Tibial nerve (tissue), 4 donors: ENCODE measurements around the gene ACOT13. TPM values are rescaled to one million over a fixed set of nuclear protein-coding genes. Genes with fewer than 3 reads are reported as not detected.
"Not testable (repeated sequence)": the region's sequence is repeated elsewhere in the genome, so short reads cannot be mapped to it uniquely, and the experiment has no call there.

Source experiments
- DNase-seq, 2 donors: peaks; one replicate each; pipeline ENCODE4 v3.0.0-alpha.2; 2019; ENCODE audit warnings: low spot score in 2 of 2
- H3K27ac ChIP-seq, 4 donors: fragments of 200-600 bp; sonication (generic) in 3 of 4; one replicate each; pipeline ENCODE4 v1.5.1; 2017 to 2019; ENCODE audit warnings: mild to moderate bottlenecking in 1 of 4
- H3K27me3 ChIP-seq, 2 donors: fragments of 200-600 bp; sonication (generic) in 1 of 2; one replicate each; pipeline versions ENCODE4 v1.5.1 to v1.6.0; 2017 to 2019
- H3K36me3 ChIP-seq, 3 donors: fragments of 200-600 bp; sonication (generic); one replicate each; pipeline ENCODE4 v1.5.1; 2018 to 2019
- H3K4me1 ChIP-seq, 4 donors: fragments of 200-600 bp; sonication (generic) in 3 of 4; one replicate each; pipeline ENCODE4 v1.5.1; 2017 to 2019
- H3K4me3 ChIP-seq, 4 donors: fragments of 200-600 bp; sonication (generic) in 3 of 4; one replicate each; pipeline ENCODE4 v1.5.1; 2017 to 2019; ENCODE audit warnings: mild to moderate bottlenecking in 1 of 4, moderate library complexity in 1 of 4
- H3K9me3 ChIP-seq, 4 donors: fragments of 200-600 bp; sonication (generic) in 3 of 4; one replicate each; pipeline ENCODE4 v1.5.1; 2017 to 2019
- EP300 ChIP-seq, 2 donors: sonication (generic); formaldehyde crosslinking; IDR thresholded peaks; one replicate each; pipeline ENCODE4 v1.6.1; 2017; ENCODE audit warnings: antibody characterized with exemption in 2 of 2, mild to moderate bottlenecking in 1 of 2
- POLR2A ChIP-seq, 2 donors: fragments of 450-650 bp; IDR thresholded peaks; one replicate each; pipeline ENCODE4 v1.6.1; 2017; ENCODE audit warnings: antibody characterized with exemption in 2 of 2, mild to moderate bottlenecking in 2 of 2, moderate library complexity in 2 of 2
- WGBS, 2 donors: methylation state at CpG; one replicate each; pipeline ENCODE4 v1.1.5; 2018; 5-methylcytosine and 5-hydroxymethylcytosine counted together
- total RNA-seq, 4 donors: library from RNA; depleted of rRNA; stranded (reverse); fragments of >200 nt; gene quantifications; one replicate each; pipeline ENCODE4 v1.1.0, GENCODE V29; 2016
- TF ChIP-seq, protein P1 (sequence below), 5 experiments: fragments of 200-600 bp in 3 of 5; fragments of 450-650 bp in 2 of 5; sonication (generic) in 3 of 5; IDR thresholded peaks; one replicate each; pipeline ENCODE4 v1.5.1; 2016 to 2019; ENCODE audit warnings: antibody characterized with exemption in 5 of 5, mild to moderate bottlenecking in 3 of 5, moderate library complexity in 2 of 5

The ACOT13 gene
- total RNA-seq, 4 donors from 2014 or later = 3.3 to 10.2 (median 7.5) TPM

DNA sequence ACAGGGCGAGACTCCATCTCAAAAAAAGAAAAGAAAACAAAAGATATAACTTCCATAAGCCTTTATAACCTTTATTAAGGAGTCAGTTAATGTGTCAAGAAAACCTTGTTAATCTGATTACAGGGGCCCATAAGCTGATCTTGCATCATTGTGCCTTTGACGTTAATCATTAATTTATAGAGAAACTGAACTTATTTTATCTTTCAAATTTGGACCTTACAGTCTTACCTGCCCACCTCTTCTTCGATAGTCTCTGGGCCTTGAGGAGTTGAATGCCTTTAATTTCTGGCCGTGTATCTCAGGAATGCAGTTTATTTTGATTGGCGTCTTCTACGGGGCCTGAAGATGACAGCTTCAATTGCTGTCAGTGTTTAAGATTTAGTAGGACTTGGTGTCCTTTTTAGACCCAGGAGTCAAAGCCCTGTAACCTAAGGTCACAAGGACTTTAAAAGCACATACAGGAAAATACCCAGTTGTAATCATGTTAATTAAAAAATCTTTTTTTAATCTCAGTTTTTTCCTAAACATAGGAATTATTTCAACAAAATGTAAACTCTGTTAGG is 5.8 kb downstream of the ACOT13 start:
- Histone ChIP-seq H3K27ac (no peak overlapping the region), H3K36me3 (peaks cover 0 to 10% (median 0%) of the 10 kb centered on the region in 3 donors), H3K9me3 (peaks cover 0 to 6% (median 4%) of the 10 kb centered on the region in 4 donors), H3K4me1 (peaks cover 0 to 12% (median 9%) of the 10 kb centered on the region in 4 donors), H3K27me3 (no peaks in the 10 kb centered on the region), H3K4me3 (no peak overlapping the region)
- TF ChIP-seq, protein P1, sequence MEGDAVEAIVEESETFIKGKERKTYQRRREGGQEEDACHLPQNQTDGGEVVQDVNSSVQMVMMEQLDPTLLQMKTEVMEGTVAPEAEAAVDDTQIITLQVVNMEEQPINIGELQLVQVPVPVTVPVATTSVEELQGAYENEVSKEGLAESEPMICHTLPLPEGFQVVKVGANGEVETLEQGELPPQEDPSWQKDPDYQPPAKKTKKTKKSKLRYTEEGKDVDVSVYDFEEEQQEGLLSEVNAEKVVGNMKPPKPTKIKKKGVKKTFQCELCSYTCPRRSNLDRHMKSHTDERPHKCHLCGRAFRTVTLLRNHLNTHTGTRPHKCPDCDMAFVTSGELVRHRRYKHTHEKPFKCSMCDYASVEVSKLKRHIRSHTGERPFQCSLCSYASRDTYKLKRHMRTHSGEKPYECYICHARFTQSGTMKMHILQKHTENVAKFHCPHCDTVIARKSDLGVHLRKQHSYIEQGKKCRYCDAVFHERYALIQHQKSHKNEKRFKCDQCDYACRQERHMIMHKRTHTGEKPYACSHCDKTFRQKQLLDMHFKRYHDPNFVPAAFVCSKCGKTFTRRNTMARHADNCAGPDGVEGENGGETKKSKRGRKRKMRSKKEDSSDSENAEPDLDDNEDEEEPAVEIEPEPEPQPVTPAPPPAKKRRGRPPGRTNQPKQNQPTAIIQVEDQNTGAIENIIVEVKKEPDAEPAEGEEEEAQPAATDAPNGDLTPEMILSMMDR (IDR thresholded peaks at IDR 0.05) = no peak
- TF ChIP-seq EP300 (IDR thresholded peaks at IDR 0.05) (no peak), POLR2A (IDR thresholded peaks at IDR 0.05) (no peak)
- no peak for DNase-seq
- WGBS, 2 donors = 88 to 89% methylated on average over 6 of the region's 6 CpGs

DNA sequence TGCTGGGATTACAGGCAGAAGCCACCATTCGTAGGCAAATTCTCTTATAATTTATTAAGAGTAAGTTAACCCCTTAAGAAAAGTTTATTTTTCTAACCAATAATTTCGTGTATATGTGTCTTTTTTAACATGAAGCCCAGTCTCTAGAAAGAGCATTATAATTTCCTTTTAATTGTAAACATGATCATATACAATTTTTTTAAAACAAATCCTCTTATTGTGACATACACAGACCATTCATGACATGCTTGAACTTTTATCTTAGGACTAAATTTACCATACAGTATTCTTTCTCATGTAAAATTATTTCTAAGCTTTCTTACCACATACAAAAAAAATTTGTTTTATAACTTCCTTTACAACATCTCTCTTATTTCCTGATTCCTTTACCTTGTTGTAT is 6.7 kb downstream of the ACOT13 start:
- WGBS, 2 donors = 76 to 78% methylated on average over 2 of the region's 2 CpGs
- peaks cover 0 to 6% (median 4%) of the 10 kb centered on the region in 4 donors for H3K9me3 ChIP-seq
- no peak for TF ChIP-seq POLR2A (IDR thresholded peaks at IDR 0.05)
- TF ChIP-seq, protein P1 (IDR thresholded peaks at IDR 0.05) = no peak
- no peak for TF ChIP-seq EP300 (IDR thresholded peaks at IDR 0.05)
- H3K4me1 ChIP-seq = peaks cover 0 to 3% (median under 1%) of the 10 kb centered on the region in 4 donors
- H3K27me3 ChIP-seq = no peaks in the 10 kb centered on the region
- DNase-seq = no peak
- no peak overlapping the region for H3K27ac ChIP-seq
- H3K4me3 ChIP-seq = no peak overlapping the region
- peaks cover 0 to 10% (median 0%) of the 10 kb centered on the region in 3 donors for H3K36me3 ChIP-seq

DNA sequence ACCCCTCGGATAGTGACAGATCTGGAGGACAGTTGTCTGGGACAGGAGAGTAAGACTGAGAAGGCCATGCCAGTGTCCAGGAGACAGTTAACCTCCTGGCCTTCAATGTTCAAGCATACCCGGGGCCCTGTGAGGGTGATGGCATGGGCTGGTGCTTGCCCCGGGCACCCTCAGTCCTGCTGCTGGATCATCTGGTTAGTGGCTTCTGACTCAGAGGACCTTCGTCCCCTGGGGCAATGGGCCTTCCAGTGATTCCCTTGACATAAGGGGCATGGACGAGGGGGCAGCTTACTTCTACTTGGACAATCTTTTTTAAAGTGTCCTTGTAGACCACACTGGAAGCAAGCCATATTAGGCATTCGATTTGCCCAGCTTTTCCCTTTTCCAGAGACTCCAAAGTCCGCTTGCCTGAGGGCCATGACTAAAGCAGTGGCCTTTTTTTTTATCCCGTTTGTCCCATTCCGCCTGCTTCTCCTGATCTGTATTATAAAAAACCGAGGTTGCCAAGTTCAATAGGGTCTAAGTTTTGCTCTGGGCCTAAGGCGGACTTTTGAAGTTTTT is 12.0 kb downstream of the ACOT13 start:
- H3K36me3 ChIP-seq, H3K4me3 ChIP-seq, H3K4me1 ChIP-seq, H3K27ac ChIP-seq, DNase-seq, H3K27me3 ChIP-seq, H3K9me3 ChIP-seq: not testable (repeated sequence)
- 88 to 94% methylated on average over 11 of the region's 11 CpGs for WGBS, 2 donors

DNA sequence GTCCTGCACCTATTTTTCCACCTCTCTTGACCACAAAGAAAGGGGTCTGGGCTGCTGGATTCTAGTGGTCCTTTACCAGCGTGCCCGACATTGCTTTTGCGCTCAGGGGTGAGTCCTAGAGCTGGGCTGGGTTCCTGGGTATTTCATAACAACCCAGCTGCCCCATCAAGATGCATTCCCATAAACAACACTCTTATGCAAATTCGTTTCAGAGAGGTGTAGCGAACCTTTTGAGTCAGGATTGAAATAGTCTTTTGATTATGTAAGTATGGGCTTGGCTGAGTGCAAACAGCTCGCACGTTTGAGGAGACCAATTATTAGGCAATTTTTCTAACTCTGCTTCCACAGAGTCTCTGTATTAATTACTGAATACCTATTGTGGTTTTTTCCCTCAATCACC is 13.7 kb downstream of the ACOT13 start:
- no peaks in the 10 kb centered on the region for H3K9me3 ChIP-seq
- H3K27me3 ChIP-seq = no peaks in the 10 kb centered on the region
- 88 to 90% methylated on average over 7 of the region's 7 CpGs for WGBS, 2 donors

DNA sequence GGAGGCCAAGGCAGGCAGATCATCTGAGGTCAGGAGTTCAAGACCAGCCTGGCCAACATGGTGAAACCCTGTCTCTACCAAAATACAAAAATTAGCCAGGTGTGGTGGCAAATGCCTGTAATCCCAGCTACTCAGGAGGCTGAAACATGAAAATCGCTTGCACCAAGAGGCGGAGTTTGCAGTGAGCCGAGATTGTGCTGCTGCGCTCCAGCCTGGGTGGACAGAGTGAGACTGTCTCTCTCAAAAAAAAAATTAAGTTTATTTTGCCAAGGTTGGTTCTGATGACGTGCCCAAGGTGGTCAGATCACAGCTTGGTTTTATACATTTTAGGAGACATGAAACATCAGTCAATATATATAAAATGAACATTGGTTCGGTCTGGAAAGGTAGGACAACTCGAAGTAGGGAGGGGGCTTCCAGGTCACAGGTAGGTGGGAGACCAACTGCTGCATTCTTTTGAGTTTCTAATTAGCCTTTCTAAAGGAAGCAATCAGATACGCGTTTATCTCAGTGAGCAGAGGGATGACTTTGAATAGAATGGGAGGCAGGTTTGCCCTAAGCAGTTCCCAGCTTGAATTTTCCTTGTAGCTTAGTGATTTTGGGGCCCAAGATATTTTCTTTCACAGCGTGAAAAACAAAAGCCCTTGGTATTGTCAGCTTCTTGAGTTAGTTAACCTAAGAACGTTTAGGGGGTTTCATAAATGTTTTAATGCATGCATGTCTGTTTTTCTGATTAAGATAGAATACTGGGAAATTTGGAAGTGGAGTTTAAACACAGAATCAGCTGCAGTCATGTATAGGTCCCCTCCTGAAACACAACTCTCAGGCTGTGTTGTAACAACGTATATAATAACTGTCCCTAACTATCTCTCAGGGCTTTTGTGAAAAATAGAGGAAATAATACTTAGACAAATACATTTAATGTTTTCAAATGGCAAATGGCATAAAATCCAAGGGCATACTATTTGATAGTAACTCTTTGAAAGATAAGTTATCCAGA is 16.7 kb downstream of the ACOT13 start:
- H3K4me1 ChIP-seq = no peaks in the 10 kb centered on the region
- no peak overlapping the region for H3K27ac ChIP-seq
- H3K27me3 ChIP-seq = no peaks in the 10 kb centered on the region
- TF ChIP-seq POLR2A (IDR thresholded peaks at IDR 0.05) (no peak), EP300 (IDR thresholded peaks at IDR 0.05) (no peak)
- TF ChIP-seq, protein P1 (IDR thresholded peaks at IDR 0.05) = no peak
- no peaks in the 10 kb centered on the region for H3K9me3 ChIP-seq
- no peak for DNase-seq
- peaks cover 0 to 3% (median 0%) of the 10 kb centered on the region in 3 donors for H3K36me3 ChIP-seq
- WGBS, 2 donors = 68 to 72% methylated on average over 12 of the region's 12 CpGs
- H3K4me3 ChIP-seq = no peak overlapping the region

More for the DNA sequence above, 13.7 kb downstream of the ACOT13 start:
- Histone ChIP-seq H3K4me1 (no peaks in the 10 kb centered on the region), H3K27ac (no peak overlapping the region), H3K4me3 (no peak overlapping the region), H3K36me3 (no peaks in the 10 kb centered on the region)
- no peak for DNase-seq
- TF ChIP-seq, protein P1 (IDR thresholded peaks at IDR 0.05) = no peak
- TF ChIP-seq POLR2A (IDR thresholded peaks at IDR 0.05) (no peak), EP300 (IDR thresholded peaks at IDR 0.05) (no peak)
